Neural cell (in vitro differentiated cells): ENCODE results near the gene EMILIN1.

ENCODE experiments used
- EZH2 ChIP-seq: fragments of 200-600, 300-800 bp; shearing (Covaris generic), sonication (generic); IDR thresholded peaks from 2 replicates; pipeline ENCODE4 v1.6.1; 2014; ENCODE audit warnings: antibody characterized with exemption, low read length, borderline replicate concordance, mild to moderate bottlenecking; ENCODE audit not compliant: insufficient read depth, poor library complexity, severe bottlenecking
- MXI1 ChIP-seq: fragments of 450-650 bp; conservative IDR thresholded peaks from 2 replicates; pipeline ENCODE4 v1.6.1; 2014; ENCODE audit warnings: antibody characterized with exemption, mild to moderate bottlenecking; ENCODE audit not compliant: poor library complexity, severe bottlenecking
- POLR2AphosphoS5 ChIP-seq: IDR thresholded peaks from 2 replicates; pipeline ENCODE4 v1.6.1; 2012
- SMC3 ChIP-seq: fragments of 450-650 bp; conservative IDR thresholded peaks from 2 replicates; pipeline ENCODE4 v1.6.1; 2014; ENCODE audit warnings: antibody characterized with exemption, mild to moderate bottlenecking, moderate library complexity; ENCODE audit not compliant: poor library complexity
- TF ChIP-seq, protein P1 (sequence below): fragments of 450-650 bp; IDR thresholded peaks from 2 replicates; pipeline ENCODE4 v1.5.1; 2014; ENCODE audit warnings: antibody characterized with exemption, mild to moderate bottlenecking, moderate library complexity; ENCODE audit not compliant: poor library complexity, severe bottlenecking

DNA sequence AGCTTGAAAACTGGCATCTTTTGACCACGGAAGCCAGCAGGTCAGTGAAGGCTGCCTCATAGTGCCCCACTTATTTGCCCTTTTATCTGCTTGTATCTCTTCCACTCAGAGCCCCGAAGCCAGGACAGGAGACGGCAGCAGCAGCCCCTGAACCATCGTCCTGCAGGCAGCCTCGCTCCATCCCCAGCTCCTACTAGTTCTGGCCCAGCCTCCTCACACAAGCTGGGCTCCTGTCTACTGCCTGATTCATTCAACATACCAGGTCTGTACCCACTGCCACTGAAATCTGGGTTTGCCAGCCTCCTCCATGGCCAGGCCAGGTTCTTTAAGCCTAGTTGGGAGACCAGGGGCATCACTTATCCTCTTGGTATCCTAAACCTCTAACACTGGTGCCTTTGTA lies 11.0 kb upstream of the EMILIN1 start:
- TF ChIP-seq, protein P1, sequence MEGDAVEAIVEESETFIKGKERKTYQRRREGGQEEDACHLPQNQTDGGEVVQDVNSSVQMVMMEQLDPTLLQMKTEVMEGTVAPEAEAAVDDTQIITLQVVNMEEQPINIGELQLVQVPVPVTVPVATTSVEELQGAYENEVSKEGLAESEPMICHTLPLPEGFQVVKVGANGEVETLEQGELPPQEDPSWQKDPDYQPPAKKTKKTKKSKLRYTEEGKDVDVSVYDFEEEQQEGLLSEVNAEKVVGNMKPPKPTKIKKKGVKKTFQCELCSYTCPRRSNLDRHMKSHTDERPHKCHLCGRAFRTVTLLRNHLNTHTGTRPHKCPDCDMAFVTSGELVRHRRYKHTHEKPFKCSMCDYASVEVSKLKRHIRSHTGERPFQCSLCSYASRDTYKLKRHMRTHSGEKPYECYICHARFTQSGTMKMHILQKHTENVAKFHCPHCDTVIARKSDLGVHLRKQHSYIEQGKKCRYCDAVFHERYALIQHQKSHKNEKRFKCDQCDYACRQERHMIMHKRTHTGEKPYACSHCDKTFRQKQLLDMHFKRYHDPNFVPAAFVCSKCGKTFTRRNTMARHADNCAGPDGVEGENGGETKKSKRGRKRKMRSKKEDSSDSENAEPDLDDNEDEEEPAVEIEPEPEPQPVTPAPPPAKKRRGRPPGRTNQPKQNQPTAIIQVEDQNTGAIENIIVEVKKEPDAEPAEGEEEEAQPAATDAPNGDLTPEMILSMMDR: no peak
- TF ChIP-seq MXI1 (no peak), POLR2AphosphoS5 (no peak), SMC3 (no peak), EZH2 (no peak)
